HepG2 (cell line): ENCODE measurements around the gene CLEC16A. TPM values are rescaled to one million over a fixed set of nuclear protein-coding genes. Genes with fewer than 3 reads are reported as not detected.

Experiments used
- ATAC-seq: fragments of 200-7000 bp; cut with Tn5 transposase; 3 replicates; pipeline ENCODE4 v1.9.1; 2020; ENCODE audit warnings: mild to moderate bottlenecking, moderate library complexity
- BruUV-seq: library from RNA; stranded (reverse); fragments of 400-500 nt; replicated peaks from 2 replicates; lab custom pipeline; 2021; lab: Mats Ljungman, UMichigan
- CTCF ChIA-PET: fragments of 300-600 bp; formaldehyde crosslinking; extraction: SDS; loops from one replicate; lab custom pipeline; 2021; ENCODE audit warnings: low total read pairs, inconsistent platforms, low intra/inter-chr PET ratio; lab: Yijun Ruan, JAX
- POLR2A ChIA-PET: fragments of 350-600 bp; sonication (Branson Sonifier 250); formaldehyde crosslinking; loops from one replicate; lab custom pipeline; 2020; ENCODE audit warnings: antibody characterized with exemption, inconsistent platforms; lab: Yijun Ruan, JAX
- DNase-seq: peaks from one replicate; pipeline ENCODE4 v3.0.0-alpha.2; 2015; ENCODE audit warnings: low spot score
- FAIRE-seq: peaks from 3 replicates; lab custom pipeline; 2011; peaks lifted over from hg19 to GRCh38; lab: Jason Lieb, UNC
- H2AFZ ChIP-seq: one replicate; pipeline ENCODE4 v1.6.1; 2011; ENCODE audit warnings: low read length, inconsistent platforms
- H3K27ac ChIP-seq: fragments of 300-600 bp; 3 replicates; pipeline ENCODE4 v1.8.0; 2011; ENCODE audit warnings: mixed run types, mild to moderate bottlenecking, mixed read lengths, low read length, inconsistent platforms; ENCODE audit not compliant: insufficient read depth; ENCODE audit errors: extremely low read length
- H3K27me3 ChIP-seq, 2 experiments: fragments of 200-600 bp in 1 of 2; 2 replicates in 1 of 2; 3 replicates in 1 of 2; pipeline versions ENCODE4 v1.6.0 to v1.8.0; 2011; ENCODE audit warnings: low read length in 2 of 2, mild to moderate bottlenecking in 2 of 2, moderate library complexity in 2 of 2, inconsistent platforms in 1 of 2; ENCODE audit not compliant: insufficient read depth in 2 of 2, control insufficient read depth in 1 of 2
- H3K36me3 ChIP-seq, 2 experiments: fragments of 200-600 bp in 1 of 2; replicated peaks in 1 of 2; 2 replicates in 1 of 2; 3 replicates in 1 of 2; pipeline versions ENCODE4 v1.5.1 to v1.8.0; 2011; ENCODE audit warnings: low read length in 2 of 2, inconsistent platforms in 1 of 2; ENCODE audit not compliant: insufficient read depth in 2 of 2, control insufficient read depth in 1 of 2
- H3K4me1 ChIP-seq: 2 replicates; pipeline ENCODE4 v1.5.1; 2012; ENCODE audit warnings: low read length, inconsistent platforms; ENCODE audit not compliant: insufficient read depth
- H3K4me2 ChIP-seq: 2 replicates; pipeline ENCODE4 v1.6.0; 2011; ENCODE audit warnings: low read depth, low read length, inconsistent platforms
- H3K4me3 ChIP-seq, 3 experiments: fragments of 200-600 bp in 1 of 3; sonication (generic), shearing (Covaris generic) in 1 of 3; replicated peaks in 1 of 3; 2 replicates each; pipeline ENCODE4 v1.5.1; 2011 to 2016; ENCODE audit warnings: low read length in 3 of 3, inconsistent platforms in 2 of 3, low read depth in 2 of 3, mild to moderate bottlenecking in 2 of 3, control low read depth in 1 of 3, mixed read lengths in 1 of 3; ENCODE audit not compliant: insufficient read depth in 1 of 3
- H3K79me2 ChIP-seq: one replicate; pipeline ENCODE4 v1.6.1; 2011; ENCODE audit warnings: low read length, inconsistent platforms; ENCODE audit not compliant: insufficient read depth
- H3K9ac ChIP-seq: 2 replicates; pipeline ENCODE4 v1.6.0; 2011; ENCODE audit warnings: mild to moderate bottlenecking, low read depth, low read length, inconsistent platforms; ENCODE audit not compliant: insufficient read depth
- H3K9me3 ChIP-seq: 2 replicates; pipeline ENCODE4 v1.5.1; 2012; ENCODE audit warnings: mild to moderate bottlenecking, low read length
- H4K20me1 ChIP-seq: 2 replicates; pipeline ENCODE4 v1.6.0; 2011; ENCODE audit warnings: inconsistent platforms, mild to moderate bottlenecking, low read length, moderate library complexity; ENCODE audit not compliant: insufficient read depth
- FOXP4 ChIP-seq: sonication (generic); formaldehyde crosslinking; IDR thresholded peaks from 2 replicates; pipeline ENCODE4 v1.4.0; 2020; ENCODE audit warnings: missing genetic modification reagents
- MAFG ChIP-seq: sonication (generic); formaldehyde crosslinking; IDR thresholded peaks from 2 replicates; pipeline ENCODE4 v1.5.1; 2020; ENCODE audit warnings: mild to moderate bottlenecking, missing genetic modification reagents
- MEIS1 ChIP-seq: sonication (generic); formaldehyde crosslinking; IDR thresholded peaks from 2 replicates; pipeline ENCODE4 v1.9.0; 2021; ENCODE audit warnings: mild to moderate bottlenecking, missing genetic modification reagents, moderate library complexity, borderline replicate concordance
- NFKBIZ ChIP-seq: IDR thresholded peaks from 2 replicates; pipeline ENCODE4 v1.6.1; 2018; ENCODE audit warnings: missing genetic modification reagents, missing compliant biosample characterization
- PAX8 ChIP-seq: sonication (generic); formaldehyde crosslinking; IDR thresholded peaks from 2 replicates; pipeline ENCODE4 v1.8.0; 2022; ENCODE audit warnings: mild to moderate bottlenecking, missing genetic modification reagents, borderline replicate concordance
- RXRB ChIP-seq: IDR thresholded peaks from 2 replicates; pipeline ENCODE4 v1.6.1; 2016; ENCODE audit warnings: borderline replicate concordance, missing genetic modification reagents, missing compliant biosample characterization
- TGIF2 ChIP-seq: IDR thresholded peaks from 2 replicates; pipeline ENCODE4 v1.6.1; 2016; ENCODE audit warnings: control low read depth, missing compliant biosample characterization
- ZFP36L1 ChIP-seq: sonication (generic); formaldehyde crosslinking; IDR thresholded peaks from 2 replicates; pipeline ENCODE4 v1.8.0; 2022; ENCODE audit warnings: mild to moderate bottlenecking, missing genetic modification reagents, moderate library complexity
- ZHX2 ChIP-seq, 2 experiments: sonication (generic) in 1 of 2; formaldehyde crosslinking in 1 of 2; IDR thresholded peaks; 2 replicates each; pipeline versions ENCODE4 v1.6.1 to v1.9.0; 2014 to 2022; ENCODE audit warnings: antibody characterized with exemption in 1 of 2, borderline replicate concordance in 1 of 2, inconsistent platforms in 1 of 2, low read depth in 1 of 2, missing genetic modification reagents in 1 of 2
- ZNF280D ChIP-seq: sonication (generic); formaldehyde crosslinking; IDR thresholded peaks from 2 replicates; pipeline ENCODE4 v1.5.1; 2020; ENCODE audit warnings: mild to moderate bottlenecking, missing genetic modification reagents
- ZNF816 ChIP-seq: sonication (generic); formaldehyde crosslinking; IDR thresholded peaks from 2 replicates; pipeline ENCODE4 v1.8.0; 2022; ENCODE audit warnings: missing genetic modification reagents, mild to moderate bottlenecking, borderline replicate concordance
- WGBS: methylation state at CpG from one replicate; pipeline ENCODE4 v1.1.6; 2017; ENCODE audit warnings: low lambda C conversion rate; 5-methylcytosine and 5-hydroxymethylcytosine counted together
- in situ Hi-C: cut with HindIII; loops from 2 replicates; pipeline ENCODE4 v1.10.0; 2017; ENCODE audit warnings: low pct_unique_long_range_greater_than_20kb; ENCODE audit not compliant: extremely low pct_ligation_motif_present
- intact Hi-C: fragments of 100-400 bp; cut with micrococcal nuclease; formaldehyde crosslinking; loops from one replicate; pipeline ENCODE4 v1.10.0; 2022; ENCODE audit not compliant: unreplicated experiment
- polyA plus RNA-seq, 8 experiments: library from polyadenylated mRNA; depleted of rRNA in 3 of 8; stranded (reverse) in 7 of 8; unstranded in 1 of 8; fragments of >200 nt; fragmentation: Illumina TruSeq in 4 of 8; extraction: Trizol in 4 of 8; gene quantifications; 2 replicates each; pipeline versions ENCODE4 v1.2.1 to v1.2.3, GENCODE V29; 2011 to 2016; ENCODE audit warnings: low read depth in 4 of 8, missing spikeins in 1 of 8, mixed read lengths in 1 of 8; ENCODE audit not compliant: insufficient read depth in 1 of 8
- total RNA-seq, 5 experiments: library from RNA; depleted of rRNA; stranded (reverse); fragments of >200 nt; fragmentation: Illumina TruSeq; extraction: Trizol; gene quantifications; 2 replicates each; pipeline ENCODE4 v1.2.3, GENCODE V29; 2016; ENCODE audit warnings: low read depth in 1 of 5

CLEC16A gene
- total and polyA plus RNA-seq, 2 of the 13 experiments (the other 11 are each of a cell fraction or from before 2014, with no cell fraction given), result 8.5 to 10.3 TPM

GRCh38 chr16:11179574-11179973 is 235.2 kb downstream of the CLEC16A start (continued):
- TF ChIP-seq ZNF816 (CRISPR knock-in tag), result no peak
- TF ChIP-seq, all 625 proteins: peak for 0

GRCh38 chr16:11180489-11180888 is 236.1 kb downstream of the CLEC16A start:
- Histone ChIP-seq H3K9ac (no peak overlapping the region), H3K4me3 (no peak overlapping the region), H3K27me3 (0 out of 5 replicates have a peak, but pooled peaks cover 0 to 1% of the 10 kb centered on the region in 2 experiments), H3K4me2 (no peak overlapping the region), H4K20me1 (no peaks in the 10 kb centered on the region; the same call in 1 of the 2 replicates), H3K27ac (no peak overlapping the region), H3K4me1 (peaks cover 7% of the 10 kb centered on the region), H2AFZ (no peak overlapping the region), H3K79me2 (no peaks in the 10 kb centered on the region), H3K36me3 (no peaks in the 10 kb centered on the region), H3K9me3 (no peaks in the 10 kb centered on the region)
- no peak for ATAC-seq
- CTCF ChIA-PET, result no interaction called here
- no peak for FAIRE-seq
- intact Hi-C loops (no loop called here), in situ Hi-C loops (no loop called here)
- WGBS, result 87% methylated on average over 6 of the region's 6 CpGs
- no peak for DNase-seq
- BruUV-seq, result no TSS peak
- POLR2A ChIA-PET, result no interaction called here
- TF ChIP-seq MEIS1 (CRISPR knock-in tag) (no peak), NFKBIZ (CRISPR knock-in tag) (no peak), MAFG (CRISPR knock-in tag) (no peak), TGIF2 (CRISPR knock-in tag) (no peak), ZHX2 (IDR thresholded peaks at IDR 0.05; ENCODE audit: low read depth) (no peak), ZHX2 (CRISPR knock-in tag; IDR thresholded peaks at IDR 0.05; ENCODE audit: borderline replicate concordance) (no peak), ZFP36L1 (CRISPR knock-in tag) (no peak), PAX8 (CRISPR knock-in tag) (no peak), ZNF280D (CRISPR knock-in tag) (no peak), FOXP4 (CRISPR knock-in tag) (no peak), RXRB (CRISPR knock-in tag) (no peak)
